Measurements from ENCODE around the gene KSR2.

- no peak for TF ChIP-seq NBN (conservative IDR thresholded peaks at IDR 0.05)
- no peak for TF ChIP-seq U2AF1 (optimal IDR thresholded peaks at IDR 0.05; ENCODE audit: low read depth, low read length)
- TF ChIP-seq, protein P1, sequence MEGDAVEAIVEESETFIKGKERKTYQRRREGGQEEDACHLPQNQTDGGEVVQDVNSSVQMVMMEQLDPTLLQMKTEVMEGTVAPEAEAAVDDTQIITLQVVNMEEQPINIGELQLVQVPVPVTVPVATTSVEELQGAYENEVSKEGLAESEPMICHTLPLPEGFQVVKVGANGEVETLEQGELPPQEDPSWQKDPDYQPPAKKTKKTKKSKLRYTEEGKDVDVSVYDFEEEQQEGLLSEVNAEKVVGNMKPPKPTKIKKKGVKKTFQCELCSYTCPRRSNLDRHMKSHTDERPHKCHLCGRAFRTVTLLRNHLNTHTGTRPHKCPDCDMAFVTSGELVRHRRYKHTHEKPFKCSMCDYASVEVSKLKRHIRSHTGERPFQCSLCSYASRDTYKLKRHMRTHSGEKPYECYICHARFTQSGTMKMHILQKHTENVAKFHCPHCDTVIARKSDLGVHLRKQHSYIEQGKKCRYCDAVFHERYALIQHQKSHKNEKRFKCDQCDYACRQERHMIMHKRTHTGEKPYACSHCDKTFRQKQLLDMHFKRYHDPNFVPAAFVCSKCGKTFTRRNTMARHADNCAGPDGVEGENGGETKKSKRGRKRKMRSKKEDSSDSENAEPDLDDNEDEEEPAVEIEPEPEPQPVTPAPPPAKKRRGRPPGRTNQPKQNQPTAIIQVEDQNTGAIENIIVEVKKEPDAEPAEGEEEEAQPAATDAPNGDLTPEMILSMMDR (CRISPR knock-in tag; IDR thresholded peaks at IDR 0.05): no peak
- no peak for TF ChIP-seq FOXM1 (CRISPR knock-in tag; IDR thresholded peaks at IDR 0.05)
- no peak for TF ChIP-seq POLR2AphosphoS5 (IDR thresholded peaks at IDR 0.05; ENCODE audit: low read depth, low read length)
- no peak for TF ChIP-seq PHF20 (CRISPR knock-in tag; IDR thresholded peaks at IDR 0.05)
- no peak for TF ChIP-seq SMAD3 (CRISPR knock-in tag; IDR thresholded peaks at IDR 0.05)
- no peak for TF ChIP-seq GTF2F1 (IDR thresholded peaks at IDR 0.05; ENCODE audit: low read length)
- no peak for TF ChIP-seq TAF1 (CRISPR knock-in tag; IDR thresholded peaks at IDR 0.05)
- no peak for TF ChIP-seq RAD21 (CRISPR knock-in tag; IDR thresholded peaks at IDR 0.05)
- no peak for TF ChIP-seq JUND (CRISPR knock-in tag; IDR thresholded peaks at IDR 0.05)
- TF ChIP-seq SATB2 (CRISPR knock-in tag; IDR thresholded peaks at IDR 0.05): no peak
- no peak for TF ChIP-seq BHLHE40 (IDR thresholded peaks at IDR 0.05; ENCODE audit: low read length)
Measured at GRCh38 chr12:117790198-117790597, 178.6 kb downstream of the KSR2 start.

Measured in HepG2 (cell line).